NCI-H774 (cell line): ENCODE measurements around the gene PSMD12.

ENCODE experiments used
- DNase-seq: peaks from one replicate; lab custom pipeline; 2025; lab: John Stamatoyannopoulos, UW

PSMD12 gene

DNA sequence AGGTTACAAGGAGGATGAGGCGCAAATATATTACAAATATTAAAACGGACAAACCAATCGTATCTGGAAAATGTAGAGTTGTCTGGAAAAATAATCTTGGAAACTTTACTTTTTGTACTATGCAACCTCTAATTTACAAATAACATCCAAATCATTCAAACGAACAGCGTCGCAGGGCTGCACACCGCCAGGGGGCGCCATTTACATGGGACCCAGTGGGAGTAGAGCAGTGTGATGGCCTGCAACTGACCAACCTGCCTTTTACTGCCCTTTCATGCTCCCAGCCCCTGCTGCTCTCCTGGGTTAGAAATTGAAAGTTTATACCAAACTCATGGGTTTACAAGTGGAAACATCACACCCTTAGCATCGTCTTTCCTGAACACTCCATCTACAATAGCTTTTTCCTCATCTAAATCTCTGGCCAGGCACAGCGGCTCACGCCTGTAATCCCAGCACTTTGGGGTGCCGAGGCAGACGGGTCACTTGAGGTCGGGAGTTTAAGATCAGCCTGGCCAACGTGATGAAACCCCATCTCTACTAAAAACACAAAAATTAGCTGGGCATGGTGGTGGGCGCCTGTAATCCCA, 20.7 kb upstream of the PSMD12 start:
- peak; percentile 80 for DNase-seq

DNA sequence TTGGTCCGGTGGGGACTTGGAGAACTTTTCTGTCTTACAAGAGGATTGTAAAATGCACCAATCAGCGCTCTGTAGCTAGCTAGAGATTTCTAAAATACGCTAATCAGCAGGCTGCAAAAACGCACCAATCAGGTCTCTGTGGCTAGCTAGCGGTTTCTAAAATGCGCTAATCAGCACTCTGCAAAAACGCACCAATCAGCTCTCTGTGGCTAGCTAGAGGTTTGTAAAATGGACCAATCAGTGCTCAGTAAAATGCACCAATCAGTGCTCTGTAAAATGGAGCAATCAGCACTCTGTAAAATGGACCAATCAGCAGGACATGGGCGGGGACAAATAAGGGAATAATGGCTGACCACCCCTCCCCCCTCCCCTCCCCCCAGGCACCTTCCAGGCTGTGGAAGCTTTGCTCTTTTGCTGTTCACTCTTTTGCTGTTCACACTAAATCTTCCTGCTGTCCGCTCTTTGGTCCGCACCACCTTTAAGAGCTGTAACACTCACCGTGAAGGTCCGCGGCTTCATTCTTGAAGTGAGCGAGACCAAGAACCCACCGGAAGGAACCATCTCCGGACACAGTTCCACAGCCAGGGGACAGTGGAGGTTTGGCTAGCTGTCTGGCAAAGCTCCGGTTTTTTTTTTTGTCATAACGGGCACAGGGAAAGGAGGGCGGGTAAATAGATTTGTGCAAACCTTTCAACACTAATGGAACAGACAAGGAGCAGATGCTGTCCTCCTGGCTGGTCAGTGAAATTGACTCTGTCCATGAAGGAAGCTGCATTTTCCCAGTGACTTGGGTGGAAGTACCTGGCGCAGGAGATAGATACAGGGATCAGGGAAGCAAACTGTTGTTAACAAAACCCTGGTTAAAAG, 19.0 kb upstream of the PSMD12 start:
- DNase-seq: no peak

DNA sequence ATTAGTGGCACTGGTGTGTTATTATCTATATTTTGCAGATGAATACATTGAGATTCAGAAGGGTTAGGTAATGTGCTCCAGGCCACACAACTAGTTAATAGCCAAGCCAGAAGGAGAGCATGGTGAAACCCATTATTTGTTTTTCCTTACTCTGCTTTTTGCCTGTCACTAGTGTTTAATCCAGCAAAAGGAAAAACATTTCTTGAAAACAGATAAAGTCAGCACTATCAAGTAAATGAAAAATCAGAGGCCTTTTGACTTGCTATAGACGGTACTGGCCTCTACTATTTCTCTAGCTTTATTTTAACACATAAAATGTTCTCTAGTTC, 15.5 kb upstream of the PSMD12 start:
- DNase-seq: no peak

DNA sequence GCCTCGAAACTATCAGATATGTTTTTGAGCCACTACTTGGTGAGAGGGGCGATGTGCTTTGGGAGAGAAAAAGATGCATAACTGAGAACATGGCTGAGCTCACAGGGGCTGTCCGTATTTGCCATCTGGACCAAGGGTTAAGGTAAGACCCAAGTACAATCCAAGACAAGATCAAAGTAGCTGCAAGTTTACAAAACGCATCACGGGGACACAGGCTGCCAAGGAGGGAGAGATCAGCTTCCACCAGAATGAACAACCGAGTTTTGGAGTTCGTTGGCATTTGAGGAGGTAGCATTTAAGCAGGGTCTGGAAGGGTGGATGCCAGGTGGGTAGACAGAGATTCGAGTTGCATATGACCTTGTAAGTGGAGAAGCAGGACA, 12.9 kb upstream of the PSMD12 start:
- DNase-seq: no peak

DNA sequence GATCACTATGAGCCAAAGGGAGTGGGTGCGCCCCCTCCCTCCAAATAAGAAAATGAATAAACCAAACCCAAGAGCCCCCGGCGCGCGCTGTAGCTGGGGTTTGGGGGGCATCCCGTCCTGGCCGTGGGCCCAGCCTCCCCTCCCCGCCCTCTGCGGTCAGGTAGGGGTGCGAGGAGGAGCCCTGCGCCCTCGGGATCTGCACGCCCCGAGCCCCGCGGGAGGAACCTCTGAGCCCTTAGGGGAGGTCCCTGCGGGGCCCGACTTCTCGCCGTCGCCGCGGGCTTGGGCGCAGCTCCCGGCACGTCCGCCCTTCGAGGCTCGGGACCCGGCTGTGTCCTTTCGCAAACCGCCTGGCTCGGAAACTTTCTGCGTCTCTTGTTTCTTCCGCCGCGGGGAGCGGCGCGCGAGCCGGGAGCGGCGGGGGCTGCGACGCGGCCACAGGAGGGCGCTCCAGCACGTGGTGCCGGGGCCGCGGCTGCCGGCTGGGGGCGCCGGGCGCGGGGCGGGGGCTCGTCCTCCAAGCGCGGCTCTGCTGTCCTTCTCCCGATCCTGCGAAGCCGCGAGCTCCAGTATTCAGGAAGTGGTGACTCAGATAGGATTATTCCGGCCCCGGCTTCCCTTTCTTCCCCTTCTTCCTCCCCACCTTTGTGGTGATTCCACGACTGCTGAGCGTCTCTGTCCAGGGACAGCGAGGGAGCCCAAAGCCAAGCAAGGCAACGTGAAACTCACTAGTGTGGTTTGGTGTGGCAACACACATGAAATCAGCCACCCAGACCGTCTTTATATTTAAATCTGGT, 12.3 kb upstream of the PSMD12 start:
- peak; percentile 77 for DNase-seq

DNA sequence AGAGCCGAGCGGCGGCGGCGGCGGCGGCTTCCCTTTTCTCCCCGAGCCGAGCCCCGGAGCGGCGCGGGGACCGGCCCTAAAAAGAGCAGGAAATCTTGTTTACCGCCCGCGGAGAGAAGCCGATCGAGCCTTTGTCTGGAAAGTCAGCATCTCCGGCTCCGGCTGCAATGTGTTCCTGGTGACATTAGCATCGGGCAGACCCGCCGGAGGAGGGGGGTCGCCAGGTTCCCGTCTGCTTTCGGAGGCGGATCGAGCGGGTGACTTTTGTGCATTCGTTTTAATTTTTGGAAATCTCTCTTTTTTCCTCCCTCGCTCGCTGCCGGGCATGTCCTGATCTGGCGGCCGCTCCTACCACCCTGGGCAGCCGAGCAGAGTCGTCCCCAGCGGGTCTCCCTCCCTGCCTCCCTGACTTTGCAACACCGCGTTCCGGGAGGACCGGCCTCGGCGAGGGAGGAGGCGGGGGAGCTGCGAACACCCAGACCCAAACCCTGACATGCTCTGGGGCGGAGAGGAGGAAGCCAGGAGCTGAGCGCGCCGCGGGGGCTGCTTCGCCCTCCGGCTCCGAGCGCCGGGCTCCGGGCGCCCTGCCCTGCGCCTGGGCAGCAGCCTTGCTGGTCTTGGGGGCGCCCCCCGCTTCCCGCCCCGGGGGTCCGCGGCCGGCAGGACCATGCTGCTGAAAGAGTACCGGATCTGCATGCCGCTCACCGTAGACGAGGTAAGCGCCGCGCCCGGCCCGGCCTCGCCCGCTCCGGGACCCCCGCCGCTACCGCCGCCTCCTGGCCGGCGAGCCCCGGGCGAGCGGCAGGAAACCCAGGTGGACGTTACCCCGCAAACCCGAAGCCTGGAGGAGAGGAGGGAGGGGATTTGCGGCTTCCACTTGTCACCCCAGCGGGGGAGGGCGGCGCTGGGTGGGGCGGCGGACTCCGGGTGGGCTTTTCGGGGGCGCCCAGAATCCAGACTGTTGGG, 11.4 kb upstream of the PSMD12 start:
- DNase-seq: peak; percentile 43

DNA sequence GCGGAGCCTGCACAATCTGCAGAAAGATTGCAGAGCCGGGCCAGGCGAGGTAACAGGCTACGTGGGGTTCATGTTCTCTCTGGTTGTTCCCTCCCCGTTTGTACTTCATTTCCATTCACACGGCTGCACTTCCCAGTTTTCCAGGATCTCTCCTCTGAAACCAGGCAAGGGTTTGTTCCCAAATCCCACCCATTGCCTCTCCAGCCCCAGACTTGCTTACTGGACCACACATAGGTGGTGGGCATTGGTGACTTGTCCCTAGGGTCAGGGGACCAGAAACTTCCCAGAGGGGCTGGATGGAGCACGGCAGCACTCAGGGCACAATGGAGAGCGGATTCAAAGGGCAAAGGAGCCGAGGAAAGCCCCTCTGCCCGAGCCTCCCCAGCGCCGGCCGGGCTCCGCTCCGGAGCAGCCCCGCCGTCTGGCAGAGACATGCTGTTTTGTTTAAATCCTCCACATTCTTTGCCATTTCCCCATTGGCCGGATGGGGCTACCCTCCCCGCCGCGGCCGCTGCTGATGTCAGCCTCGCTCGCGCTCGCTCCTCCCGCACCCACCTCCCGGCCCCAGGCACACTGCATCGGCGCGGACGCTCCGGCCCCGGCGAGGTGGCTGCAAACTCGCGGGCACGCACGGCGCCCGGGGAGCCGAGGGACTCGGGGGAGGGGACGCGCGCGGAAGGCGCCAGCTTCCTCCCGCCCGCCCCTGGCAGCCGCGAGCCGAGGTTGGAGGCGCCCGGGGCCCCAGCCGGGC, 10.5 kb upstream of the PSMD12 start, which contains the start of gene PITPNC1:
TSS of gene PITPNC1 (plus strand) at position 545 of the 751 bp plus-strand sequence.
- peak; percentile 83 for DNase-seq

DNA sequence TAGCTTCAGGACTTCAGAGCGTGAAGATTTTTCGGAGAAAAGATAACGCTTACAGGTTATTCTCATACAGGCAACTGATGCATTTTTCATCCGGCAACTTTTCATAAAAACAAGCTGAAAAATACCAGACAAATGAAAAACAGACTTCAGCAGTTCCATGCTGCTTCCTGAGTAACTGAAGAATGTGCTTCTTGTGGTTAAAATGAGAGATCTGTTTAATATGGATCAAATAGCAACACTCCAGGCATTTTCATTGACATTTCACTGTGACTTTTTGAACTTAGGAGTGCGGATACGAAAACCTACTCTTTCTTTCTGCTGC, 10.0 kb upstream of the PSMD12 start:
- no peak for DNase-seq

DNA sequence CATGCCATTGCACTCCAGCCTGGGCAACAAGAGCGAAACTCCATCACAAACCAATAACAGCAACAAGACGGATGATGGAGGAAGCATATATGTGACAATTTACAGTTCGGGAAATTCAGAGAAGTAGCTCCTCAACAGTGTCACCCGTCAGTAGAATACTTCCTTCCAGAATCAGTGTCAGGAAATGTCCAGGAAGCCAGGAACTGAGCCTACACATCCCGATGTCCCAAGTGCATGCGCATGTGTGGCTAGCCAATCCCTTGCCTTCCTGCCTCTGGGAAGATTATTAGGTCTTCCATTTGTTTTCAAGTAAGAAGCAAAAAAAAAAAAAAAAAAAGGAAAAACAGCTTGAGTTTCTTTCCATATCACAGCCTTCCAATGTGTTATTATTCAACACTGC, 9.3 kb upstream of the PSMD12 start:
- no peak for DNase-seq

DNA sequence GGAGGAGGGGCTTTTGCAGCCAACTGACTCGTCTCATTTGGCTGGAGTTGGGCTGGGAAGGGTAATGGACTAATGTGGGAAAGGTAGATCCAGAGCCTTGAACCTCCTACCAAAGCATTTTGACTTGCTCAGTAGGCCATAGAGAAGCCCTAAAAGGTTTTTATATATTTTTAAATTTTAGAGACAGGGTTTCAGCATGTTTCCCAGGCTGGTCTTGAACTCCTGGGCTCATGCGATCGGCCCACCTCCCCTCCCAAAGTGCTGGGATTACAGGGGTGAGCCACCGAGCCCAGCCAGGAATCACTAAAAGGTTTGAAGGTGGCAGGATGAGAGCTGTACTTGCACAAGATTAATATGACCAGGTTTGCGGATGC, 8.7 kb upstream of the PSMD12 start:
- no peak for DNase-seq

DNA sequence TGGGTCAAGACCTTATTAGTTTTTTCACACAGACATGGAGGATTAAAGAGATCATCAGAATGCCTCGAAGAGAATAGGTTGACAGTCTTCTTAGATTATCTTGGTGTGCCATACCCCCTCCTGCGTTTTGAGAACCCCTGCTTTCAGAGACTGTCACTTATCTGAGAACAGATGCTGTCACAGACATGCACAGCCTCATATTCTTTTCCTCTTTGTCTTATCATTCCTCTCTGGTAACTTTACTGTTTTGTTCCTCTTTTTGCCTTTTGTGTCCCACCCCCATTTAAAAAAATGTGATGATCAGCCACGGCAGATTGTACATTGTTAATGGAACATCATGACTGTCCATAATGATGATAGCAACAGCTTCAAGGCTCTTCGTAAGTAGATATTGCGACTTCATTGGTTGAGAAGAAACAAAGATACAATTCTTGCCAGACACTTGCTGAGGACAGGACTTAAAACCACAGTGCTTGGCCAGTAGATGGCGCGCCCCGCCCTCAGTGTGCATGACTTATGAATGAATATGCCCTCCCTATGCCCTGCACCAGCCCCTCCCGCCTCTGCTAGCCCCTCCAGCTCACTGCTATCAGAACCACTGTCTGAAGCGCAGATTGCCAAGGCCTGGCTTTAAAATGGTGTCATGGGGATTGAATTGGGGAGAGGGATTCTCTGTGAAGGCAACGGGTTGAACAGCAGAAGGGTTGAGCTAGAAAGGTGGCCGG, 8.1 kb upstream of the PSMD12 start:
- peak; percentile 81 for DNase-seq

DNA sequence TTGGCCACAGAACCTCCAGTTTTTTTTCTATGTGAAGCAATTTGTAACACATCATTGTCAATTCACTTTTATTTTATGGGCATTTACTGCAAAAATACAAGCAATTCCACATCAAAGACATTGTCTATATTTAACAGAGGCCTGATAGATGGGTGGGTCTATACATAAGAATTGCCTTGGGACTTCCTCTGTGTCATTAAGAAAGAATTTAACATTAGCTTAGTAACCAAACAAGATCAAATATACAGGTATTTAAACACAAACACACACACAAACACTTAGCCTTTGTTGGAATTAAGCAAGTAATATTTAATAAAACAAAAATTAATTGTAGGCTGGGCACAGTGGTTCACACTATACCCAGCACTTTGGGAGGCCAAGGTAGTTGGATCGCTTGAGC, 6.4 kb upstream of the PSMD12 start:
- DNase-seq: no peak

DNA sequence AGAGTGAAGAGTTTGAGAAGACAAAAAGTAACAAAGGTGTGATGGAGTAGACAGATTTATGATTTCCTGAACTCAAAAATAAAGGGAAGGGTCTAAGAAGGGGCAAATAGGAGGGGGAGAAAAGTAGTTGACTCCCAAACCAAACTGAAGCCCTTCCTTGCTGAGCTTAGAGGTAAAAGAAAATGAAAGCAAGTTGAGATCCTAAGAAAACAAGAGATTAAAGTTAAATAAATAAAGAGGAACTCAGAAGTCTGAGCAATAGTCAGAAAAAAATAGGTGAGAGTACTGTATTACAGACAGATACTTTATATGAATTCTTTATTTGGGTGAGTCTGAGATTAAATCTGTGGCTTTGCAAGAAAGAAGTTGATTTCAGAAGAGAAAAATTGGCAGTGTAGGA, 3.3 kb upstream of the PSMD12 start:
- no peak for DNase-seq

DNA sequence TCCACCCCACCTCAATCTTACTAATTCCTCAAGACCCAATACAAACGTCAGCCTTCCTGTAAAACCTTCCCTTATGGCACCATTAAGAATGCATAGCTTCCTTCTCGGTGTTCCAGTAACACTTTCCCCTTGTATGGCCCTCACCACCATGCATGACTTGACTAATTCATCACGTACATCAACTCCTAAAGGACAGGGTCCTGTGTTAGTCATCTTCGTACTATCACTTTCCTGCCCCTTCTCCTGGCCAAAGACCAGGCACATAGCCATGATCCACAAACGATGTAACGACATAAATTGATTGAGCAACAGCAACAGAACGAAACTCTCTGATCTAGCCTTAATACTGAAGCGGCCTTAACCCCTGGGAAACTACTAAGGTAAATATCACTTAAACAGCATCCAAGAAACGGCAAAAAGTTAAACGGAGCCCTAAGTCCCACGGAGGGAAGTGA, 612 bp downstream of the PSMD12 start:
- no peak for DNase-seq

DNA sequence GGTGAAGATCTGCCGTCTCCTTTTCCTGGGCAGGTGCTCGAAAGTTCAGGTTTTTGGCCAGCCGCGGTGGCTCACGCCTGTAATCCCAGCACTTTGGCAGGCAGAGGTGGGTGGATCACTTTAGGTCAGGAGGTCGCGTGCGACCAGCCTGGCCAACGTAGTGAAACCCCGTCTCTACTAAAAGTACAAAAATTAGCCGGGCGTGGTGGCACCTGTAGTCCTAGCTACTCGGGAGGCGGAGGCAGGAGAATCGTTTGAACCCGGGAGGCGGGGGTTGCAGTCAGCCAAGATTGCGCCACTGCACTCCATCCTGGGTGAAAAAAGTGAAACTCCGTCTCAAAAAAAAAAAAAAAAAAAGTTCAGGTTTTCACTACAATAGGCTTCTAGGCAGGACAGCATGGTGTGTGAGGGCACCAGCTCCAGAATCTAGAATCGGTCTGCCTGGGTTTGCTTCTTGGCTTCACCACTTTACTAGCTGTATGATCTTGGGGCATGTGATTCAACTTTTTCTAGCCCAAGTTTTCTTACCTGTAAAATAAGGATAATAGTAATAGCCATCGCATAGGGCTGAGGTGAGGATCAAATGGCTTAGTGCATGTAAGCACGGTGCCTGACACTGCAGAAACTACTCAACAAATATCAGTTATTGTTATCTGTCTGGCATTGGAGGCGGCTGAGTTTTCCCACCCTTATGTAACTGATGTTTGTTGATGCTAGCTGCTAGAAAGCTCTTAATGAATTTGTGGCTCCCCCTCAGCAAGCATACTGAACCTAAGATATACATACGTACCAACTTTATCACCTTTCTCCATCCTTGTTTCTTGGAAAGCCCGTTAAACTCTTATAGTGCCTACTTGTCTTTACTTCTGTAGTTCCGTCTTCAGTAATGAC, 1.3 kb downstream of the PSMD12 start:
- DNase-seq: no peak

DNA sequence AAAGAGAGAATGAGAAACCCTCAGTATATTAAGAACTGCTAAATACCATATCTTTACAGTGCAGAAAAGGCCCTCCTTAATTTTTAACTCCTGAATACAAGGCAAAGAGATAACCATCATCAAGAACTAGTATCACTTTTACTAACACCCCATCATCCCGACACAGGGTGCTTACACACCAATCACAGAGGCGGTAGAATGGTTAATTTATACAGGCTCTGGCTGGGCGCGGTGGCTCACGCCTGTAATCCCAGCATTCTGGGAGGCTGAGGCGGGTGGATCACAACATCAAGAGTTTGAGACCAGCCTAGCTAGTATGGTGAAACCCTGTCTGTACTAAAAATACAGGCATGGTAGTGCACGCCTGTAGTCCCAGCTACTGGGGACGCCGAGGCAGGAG, 4.2 kb downstream of the PSMD12 start:
- no peak for DNase-seq

DNA sequence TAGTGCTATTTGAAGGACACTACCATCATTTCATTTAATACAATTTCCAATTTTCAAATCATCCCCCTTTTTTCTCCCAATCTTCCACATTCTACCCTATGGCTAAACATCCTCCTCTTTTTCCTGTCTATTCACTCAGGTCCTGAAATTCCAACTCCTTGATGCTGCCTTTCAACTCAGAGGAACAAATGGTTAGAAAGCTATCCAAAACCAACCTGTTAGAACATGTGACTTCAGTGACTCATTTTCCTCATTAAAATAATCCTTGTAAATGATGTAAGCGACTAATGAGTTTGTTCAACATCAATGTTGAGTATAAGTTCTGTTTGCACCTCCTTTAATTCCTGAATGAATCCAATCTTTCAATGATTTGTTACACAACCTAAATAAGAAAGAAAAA, 5.5 kb downstream of the PSMD12 start:
- no peak for DNase-seq

DNA sequence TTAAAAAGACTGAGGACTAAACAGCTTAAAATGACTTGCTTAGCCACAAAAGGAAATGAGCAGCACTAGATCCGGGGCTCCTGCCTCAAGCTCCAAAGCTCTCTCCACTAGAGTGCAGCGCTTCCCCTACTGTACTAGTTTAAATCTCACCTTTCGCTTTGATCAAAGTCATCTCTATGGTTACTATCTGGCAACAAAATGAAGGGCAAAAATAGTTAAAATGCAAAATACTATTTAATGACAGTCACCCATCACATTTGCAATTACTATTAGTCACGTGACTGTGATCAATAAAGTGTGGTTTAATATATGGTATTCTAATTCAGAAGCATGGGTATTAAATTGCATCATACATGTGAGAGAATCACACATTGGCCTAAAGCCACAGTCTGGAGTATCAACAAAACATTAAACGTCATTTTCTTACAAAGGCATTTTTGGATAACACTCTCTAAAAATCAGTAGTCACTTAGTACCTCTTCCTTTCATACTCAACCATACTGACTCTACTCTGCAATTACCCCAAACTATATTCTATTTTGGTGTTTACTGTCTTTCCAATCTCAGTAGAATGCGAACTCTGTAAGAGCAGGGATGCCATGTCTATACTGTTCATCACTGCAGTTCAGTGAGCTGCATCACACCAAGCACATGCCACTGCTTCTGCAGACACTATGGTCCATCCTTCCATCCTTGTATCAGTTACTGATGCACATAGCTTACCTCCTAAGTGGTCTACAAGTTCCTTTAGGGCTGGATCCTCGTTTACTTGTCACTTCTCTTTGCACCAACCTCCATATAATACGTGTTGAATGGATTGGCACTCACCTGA, 6.2 kb downstream of the PSMD12 start:
- no peak for DNase-seq

DNA sequence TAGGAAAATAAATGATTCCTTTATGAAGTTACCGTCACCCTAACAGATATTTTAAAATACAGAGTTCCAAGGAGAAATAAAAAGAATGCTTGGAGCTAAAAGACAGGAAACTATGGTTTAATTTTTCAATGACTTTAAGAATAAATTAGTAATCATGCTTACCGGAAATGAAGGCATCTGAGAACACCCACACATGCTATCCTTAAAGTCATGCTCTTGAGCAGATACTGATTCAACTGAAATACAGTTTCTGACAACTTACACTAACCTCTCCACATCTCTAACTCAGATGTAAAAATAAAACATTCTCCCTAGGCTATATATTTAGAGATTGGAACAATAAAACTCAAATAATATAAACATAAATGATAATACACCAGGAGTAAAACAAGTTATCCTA, 7.8 kb downstream of the PSMD12 start:
- no peak for DNase-seq
